Measurements from ENCODE around the gene PDE6A.

GRCh38 chr5:149975409-149975808, 30.8 kb upstream of the PDE6A start:
- TF ChIP-seq, protein P1, sequence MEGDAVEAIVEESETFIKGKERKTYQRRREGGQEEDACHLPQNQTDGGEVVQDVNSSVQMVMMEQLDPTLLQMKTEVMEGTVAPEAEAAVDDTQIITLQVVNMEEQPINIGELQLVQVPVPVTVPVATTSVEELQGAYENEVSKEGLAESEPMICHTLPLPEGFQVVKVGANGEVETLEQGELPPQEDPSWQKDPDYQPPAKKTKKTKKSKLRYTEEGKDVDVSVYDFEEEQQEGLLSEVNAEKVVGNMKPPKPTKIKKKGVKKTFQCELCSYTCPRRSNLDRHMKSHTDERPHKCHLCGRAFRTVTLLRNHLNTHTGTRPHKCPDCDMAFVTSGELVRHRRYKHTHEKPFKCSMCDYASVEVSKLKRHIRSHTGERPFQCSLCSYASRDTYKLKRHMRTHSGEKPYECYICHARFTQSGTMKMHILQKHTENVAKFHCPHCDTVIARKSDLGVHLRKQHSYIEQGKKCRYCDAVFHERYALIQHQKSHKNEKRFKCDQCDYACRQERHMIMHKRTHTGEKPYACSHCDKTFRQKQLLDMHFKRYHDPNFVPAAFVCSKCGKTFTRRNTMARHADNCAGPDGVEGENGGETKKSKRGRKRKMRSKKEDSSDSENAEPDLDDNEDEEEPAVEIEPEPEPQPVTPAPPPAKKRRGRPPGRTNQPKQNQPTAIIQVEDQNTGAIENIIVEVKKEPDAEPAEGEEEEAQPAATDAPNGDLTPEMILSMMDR (IDR thresholded peaks at IDR 0.05) = no peak
- TF ChIP-seq EP300 (IDR thresholded peaks at IDR 0.05) = no peak
- no peak for TF ChIP-seq POLR2A (IDR thresholded peaks at IDR 0.05; ENCODE audit: low read depth)
- TF ChIP-seq POLR2AphosphoS5 (IDR thresholded peaks at IDR 0.05) = no peak
